HG03159 (cell line): ENCODE measurements around the gene KPNA3.

Experiments used
- ATAC-seq: cut with Tn5 transposase; IDR thresholded peaks from one replicate; pipeline ENCODE4 v1.9.1; 2021; ENCODE audit warnings: mild to moderate bottlenecking, moderate library complexity; ENCODE audit not compliant: unreplicated experiment

KPNA3 gene

DNA sequence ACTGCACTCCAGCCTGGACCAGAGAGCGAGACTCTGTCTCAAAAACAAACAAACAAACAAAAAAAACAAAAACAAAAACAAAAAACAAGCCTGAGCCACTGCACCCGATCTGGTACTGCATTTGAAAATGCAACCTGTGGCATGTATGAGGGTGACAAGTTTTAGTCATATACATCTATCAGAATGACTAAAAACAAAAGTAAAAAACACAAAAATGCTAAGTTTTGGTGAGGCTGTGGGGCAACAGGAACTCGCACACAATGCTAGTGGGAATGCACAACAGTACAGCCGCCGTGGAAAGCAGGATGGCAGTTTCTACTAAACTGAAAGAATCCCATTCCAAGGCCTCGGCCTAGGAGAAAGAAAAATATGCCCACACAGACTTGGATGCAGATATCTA lies 109.0 kb downstream of the KPNA3 start:
- ATAC-seq = no peak

DNA sequence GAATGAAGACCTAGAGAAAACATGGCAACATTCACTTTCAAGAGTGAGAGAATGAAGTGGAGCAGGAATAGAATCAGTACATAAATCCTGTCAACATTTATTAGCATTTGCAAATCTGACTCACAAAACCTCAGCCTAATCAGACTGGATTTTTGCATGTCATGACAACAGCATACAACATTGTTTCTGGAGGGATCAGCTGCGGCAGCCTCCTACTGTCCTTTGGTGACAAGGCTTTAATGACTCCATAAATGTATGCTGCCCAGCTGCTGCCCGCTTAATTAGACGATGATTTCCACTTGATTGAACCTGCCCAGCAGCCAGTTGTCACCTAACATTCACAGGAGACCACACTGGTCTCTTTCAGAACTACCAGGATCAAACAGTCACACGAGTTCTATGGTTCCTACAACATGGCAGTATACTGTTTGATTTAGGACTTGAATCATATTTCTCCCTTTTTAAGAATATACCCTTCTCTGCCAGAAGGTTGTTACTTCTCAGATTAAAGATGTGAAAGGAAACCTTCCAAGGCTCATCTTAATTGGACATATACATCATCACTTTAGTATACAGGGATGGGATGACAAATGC lies 110.5 kb downstream of the KPNA3 start:
- ATAC-seq = no peak

DNA sequence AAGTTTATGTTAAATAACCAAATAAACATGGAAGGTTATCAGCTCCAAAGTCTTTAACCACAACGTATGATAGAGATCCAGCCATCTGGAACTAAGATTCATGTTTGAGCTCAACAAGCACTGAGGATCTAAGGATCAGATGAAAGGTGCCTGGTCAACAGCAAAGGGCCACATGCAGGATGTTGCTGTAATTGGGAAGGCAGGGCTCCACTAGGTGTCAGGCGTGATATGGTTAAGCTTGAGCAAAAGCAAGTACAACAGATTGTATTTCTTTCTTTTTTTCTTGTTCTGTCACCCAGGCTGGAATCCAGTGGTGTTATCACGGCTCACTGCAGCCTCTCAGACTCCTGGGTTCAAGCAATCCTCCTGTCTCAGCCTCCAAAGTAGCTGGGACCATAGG lies 113.2 kb downstream of the KPNA3 start:
- ATAC-seq = no peak

DNA sequence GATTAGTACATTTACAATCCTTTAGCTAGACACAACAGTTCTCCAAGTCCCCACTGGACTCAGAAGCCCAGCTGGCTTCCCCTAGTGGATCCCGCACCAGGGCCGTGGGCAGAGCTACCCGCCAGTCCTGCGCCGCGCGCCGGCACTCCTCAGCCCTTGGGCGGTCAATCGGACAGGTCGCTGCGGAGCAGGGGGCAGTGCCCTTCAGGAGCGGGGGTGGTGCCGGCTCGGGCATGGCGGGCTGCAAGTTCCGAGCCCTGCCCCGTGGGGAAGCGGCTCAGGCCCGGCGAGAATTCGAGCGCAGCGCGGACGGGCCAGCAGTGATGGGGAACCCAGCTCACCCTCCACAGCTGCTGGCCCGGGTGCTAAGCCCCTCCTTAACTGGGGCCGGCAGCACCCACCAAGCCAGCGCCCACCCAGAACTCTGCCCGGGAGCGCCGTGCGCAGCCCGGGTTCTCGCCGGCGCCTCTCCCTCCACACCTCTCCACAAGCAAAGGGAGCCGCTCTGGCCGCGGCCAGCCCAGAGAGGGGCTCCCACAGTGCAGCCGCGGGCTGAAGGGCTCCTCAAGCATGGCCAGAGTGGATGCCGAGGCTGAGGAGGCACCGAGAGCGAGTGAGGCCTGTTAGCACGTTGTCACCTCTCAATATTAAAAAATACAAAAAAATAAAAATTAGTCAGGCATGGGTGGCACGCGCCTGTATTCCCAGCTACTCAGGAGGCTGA lies 114.1 kb downstream of the KPNA3 start:
- no peak for ATAC-seq

DNA sequence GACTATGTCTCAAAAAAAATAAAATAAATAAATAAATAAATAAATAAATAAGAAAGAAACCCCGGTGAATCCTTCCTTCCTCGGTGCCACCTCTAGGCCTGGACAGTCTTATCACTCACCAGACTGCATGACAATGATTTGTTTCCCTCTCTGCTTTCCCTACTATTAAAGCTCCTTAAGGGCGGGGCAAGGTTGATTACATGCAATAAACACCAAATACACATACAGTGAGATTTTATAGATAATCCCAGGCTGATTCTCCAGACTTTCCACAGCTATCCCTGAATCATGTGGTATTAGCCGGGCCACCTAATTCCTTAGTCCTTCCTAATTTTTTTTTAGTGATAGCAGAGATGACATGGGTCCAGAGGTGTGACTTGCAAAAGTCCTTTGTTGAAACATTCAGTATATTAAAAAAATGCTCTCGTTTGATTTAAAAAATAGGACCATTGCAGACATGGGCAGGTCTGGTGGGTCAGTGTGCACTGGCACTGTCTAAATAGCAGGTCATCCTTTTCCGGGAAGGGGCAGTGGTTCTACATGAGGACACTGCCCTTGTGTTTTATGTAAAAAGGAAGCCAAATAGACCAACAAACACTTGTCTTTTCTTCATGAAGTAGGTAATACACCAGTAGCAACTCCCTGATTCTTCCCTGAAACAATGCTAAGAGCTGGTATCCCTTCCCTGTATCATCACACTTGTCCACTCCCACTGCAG lies 115.7 kb downstream of the KPNA3 start:
- no peak for ATAC-seq

DNA sequence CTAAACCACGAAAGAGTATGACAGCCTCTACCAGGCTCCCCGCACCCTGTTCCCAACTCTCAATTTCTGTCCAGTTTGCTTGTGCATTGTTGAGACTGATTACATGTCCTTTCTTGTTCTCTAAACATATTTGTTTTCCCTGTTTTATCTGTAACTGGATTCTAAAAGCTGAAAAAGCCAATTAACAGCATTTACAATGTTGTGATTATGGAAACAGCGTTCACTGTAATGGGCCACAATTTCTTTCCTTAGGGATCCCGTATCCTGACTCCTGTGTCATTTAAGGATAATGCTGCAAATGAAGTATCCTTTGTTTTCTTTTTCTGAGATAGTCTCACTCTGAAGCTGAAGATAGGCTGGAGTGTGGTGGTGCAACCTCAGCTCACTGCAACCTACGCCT lies 121.7 kb downstream of the KPNA3 start:
- no peak for ATAC-seq

DNA sequence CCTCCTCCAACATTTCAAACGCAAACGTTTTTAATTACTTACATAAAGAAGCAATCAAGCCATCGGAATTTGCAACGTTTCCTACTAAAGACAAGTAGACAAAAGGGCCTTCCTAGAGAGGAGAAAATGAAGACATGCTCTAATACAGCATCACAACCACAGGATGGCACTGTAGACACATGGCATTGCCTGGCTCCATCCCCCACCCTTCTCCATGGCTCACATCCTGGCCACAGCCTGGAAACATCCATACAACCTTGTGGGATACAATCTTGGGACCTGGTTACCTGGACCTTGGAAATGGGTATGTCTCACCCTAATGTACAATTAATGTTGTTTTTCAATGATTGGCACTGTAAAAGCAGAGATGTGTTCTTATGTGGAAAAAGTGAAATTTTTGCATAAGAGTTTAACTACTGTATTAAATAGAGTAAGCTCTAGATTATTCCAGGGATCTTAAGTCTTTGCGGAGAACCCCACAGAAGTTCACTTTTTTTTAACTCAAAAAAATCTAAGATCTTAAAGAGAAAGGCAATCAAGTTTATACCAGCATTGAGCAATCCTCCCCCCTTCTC lies 122.7 kb downstream of the KPNA3 start:
- ATAC-seq = no peak

DNA sequence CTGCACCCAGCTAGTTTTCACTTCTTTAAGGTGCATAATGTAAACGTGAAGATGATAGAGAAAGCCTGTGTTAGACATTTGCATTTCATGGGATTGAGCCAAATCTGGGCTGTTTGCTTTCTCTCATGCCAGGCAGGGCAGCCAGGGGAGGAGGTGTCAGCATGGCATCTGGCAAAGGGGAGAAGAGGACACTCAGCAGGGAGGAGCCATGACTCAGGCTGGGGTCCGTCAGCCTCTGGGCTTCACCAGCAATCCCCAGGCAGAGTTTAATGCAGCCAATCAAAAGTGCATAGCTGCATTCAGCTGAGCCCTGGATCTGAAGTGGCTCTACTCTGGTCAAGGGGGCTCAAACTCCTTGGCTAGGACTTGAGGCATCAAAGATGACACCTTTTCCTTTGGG lies 124.7 kb downstream of the KPNA3 start:
- no peak for ATAC-seq

DNA sequence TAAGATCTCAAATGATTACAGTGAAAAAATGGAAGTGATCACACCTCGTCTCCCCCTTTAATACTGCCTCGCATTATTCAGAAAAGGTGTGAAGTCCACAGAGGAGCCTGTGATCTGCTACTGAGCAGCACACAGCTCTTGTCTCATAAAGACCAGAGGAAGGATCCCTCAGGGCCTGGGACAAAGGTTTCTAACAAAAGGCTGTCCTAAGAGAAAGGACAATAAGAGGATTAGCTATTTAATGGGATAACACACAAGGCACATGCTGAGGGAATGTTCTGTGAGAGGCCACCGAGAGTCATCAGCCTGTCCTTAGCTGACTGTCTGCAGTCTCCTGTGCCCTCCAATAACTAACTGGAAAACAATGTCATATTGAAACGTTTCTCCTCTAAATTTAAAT lies 127.9 kb downstream of the KPNA3 start:
- ATAC-seq = no peak

DNA sequence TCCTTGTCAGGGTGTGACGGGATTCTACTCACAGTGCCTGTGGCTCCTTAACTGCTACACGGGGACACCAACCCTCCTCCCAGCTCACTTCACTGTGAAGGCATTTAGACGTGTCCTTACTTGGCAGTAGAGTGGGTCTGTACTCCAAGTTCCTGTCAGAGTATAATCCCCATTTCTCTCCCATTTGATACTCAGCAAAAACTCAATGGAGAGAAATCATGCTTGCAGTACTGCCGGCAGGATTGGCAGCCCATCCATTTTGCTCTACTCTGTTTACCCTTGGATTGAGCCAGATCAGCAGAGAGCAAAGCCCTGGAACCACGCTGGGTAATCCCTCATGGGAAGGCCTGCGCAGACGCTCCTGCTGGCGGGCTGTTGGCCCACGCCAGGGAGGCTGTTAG lies 135.2 kb downstream of the KPNA3 start:
- ATAC-seq = no peak

DNA sequence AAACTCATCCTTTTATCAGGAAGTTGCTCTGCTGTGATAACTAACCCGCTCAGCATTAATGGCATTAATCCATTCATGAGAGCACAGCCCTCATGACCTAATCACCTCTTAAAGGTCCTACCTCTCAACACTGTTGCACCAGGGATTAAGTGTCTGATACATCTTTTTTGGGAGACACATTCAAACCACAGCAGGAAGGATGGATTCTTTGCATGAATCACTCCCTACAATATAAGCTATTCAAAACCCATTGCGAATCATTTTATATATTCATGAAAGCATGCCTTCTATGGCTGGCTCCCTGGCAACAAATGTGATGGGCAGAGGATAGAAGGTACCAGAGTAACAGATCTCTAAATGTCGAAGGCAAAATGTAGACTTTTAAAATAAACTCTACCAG lies 136.6 kb downstream of the KPNA3 start:
- no peak for ATAC-seq

DNA sequence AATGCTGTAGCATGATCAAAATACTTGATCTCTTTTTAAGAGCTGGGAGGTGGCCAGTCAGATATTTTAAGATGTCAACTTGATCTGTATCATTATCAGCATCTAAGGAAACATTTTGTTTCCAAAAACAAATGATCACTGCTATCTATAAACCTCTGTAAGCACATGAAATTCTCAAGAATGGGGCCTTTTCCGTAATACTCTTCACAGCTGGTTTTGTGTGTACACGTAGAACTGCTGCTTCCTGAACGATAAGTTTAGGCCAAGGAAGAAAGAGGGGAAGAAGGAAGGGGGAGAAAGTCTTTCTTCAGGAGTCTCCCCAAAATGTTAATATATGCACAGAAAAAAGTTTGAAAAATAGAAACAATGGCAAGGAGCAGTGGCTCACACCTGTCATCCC lies 138.5 kb downstream of the KPNA3 start:
- ATAC-seq = no peak

DNA sequence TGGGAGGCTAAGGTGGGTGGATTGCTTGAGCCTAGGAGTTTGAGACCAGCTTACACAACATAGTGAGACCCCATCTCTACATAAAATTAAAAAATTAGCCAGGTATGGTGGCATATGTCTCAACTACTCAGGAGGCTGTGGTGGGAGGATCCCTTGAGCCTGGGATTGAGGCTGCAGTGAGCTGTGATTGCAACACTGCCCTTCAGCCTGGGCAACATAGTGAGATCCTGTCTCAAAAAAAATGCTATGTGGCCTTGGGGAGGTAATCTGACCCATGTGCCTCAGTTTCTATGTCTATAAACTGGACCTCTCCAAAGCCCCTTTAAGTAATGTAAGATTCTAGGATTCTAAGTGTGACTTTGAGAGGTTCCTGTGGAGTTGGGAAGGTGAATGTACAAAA lies 139.0 kb downstream of the KPNA3 start:
- ATAC-seq = no peak

DNA sequence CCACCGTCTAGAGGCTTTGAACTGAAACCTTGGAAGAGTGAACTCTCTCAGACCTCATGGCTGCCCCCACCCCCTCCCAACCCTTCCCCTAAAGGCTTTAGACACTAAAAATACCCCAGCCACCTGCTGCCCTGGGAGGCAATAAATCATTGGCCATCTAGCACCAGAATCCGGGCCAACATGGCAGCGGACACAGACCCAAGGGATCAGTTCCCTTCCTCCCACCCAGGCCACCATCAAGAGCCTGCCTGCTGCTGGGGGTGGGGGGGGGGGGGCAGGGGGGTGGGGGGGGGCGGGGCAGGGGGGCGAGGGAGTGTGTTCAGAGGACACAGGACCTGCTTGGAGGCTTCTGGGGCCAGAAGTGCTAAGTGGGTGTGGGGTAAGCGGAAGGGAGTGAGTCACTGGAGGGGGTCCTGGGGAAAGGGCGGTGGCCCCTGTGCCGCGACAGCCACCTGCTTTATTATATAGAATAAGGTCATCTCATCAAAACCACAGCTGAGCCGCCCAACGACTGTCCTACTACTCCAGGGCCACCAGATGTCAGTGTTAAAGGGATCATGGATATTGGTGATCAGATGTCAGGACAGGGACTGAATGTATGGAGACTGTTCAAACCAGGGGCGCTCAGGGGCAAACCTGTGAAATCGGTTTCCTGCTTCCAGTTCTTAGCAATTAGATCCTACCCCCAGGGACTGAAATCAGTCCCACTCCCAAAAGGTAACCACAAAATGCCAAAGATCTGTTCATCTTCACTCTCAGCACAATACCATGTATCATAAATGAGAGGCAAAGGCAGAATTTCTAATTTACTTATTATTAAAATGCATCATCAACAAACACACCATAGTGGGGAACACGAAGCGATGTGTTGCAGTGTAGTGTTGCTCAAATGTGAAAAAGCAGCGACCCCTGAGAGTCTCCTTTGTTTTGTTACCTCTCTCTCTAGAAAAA lies 139.9 kb downstream of the KPNA3 start:
- no peak for ATAC-seq

DNA sequence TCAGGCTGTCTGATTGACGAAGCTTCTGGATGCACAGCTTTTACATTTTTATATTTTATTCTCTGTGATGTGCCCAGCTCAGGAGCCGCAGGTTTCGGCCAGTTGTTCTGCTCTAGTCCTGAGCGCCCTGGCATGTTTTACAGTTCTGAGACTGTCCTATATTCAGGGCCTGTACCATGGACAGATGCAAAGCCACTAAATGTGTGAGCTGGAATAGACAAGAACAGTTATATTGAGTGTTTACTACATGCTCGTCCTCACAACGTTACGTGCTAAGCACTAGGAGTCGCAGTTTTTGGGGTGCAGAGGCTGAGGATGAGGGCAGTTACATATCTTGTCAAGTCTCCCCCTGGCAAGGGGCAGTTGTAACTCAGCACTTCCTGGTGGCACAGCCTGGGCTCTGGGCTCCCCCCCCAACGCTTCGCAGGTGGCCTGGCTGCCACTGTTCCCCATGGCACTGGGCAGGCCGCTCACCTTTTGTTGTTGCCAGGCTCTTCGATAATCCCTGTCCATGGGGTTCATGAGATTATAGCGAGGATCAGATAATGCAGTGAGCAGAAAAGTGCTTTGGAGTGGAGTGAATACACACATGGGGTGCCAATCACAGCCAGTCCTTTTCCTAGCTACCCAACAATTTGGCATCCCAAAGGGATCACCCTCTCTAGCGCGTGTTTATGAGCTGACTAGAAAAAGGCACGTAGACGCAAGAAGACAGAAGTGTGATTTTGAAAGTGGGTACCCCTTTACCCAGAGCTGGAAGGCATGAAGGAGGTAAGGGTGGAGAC lies 140.7 kb downstream of the KPNA3 start:
- ATAC-seq = no peak

DNA sequence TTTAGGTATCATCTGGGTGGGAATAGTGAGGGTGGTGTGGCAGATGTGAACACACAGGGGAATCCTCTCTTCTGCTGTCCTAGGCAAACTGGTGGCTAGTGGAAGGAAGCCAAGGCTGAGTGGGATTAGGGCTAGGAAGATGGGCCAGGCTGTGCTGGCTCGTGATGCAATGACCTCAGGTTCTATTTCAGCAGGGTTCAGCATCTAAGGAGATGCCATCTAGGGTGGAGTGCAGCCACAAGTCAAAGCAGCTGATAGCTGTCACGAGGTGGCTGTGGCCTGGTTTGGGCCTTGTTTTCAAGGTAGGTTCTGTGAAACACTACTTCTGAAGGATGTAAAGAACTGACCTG lies 142.5 kb downstream of the KPNA3 start:
- no peak for ATAC-seq
